Measurements from ENCODE around the gene MARCHF3. TPM values are rescaled to one million over a fixed set of nuclear protein-coding genes. Genes with fewer than 3 reads are reported as not detected.

MARCHF3 gene
- total RNA-seq, 1 experiment from 2014 or later = 0.61 TPM

DNA sequence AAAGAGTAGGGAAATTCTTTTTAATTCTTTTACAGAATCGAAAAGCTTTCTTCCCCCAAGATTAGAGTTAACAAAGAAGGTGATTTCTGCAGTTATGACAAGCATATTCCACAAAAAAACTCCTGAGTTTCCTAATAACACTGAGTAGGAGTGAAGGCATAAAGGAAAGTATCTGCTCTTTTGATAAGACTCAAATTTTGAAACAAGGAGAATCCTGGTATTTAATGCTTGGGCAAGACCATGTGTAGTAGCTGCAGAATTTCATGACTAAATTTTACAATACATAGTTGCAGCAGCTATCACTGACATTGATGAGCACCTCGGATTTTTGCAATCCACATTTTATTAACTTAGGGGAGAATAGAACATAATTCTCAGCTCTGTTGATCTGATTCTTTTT, 92.6 kb downstream of the MARCHF3 start:
- Histone ChIP-seq H3K9me3 (no peaks in the 10 kb centered on the region), H3K36me3 (ENCODE audit: control insufficient read depth, insufficient read depth, low read length) (no peaks in the 10 kb centered on the region), H3K4me3 (ENCODE audit: low read depth, low read length) (no peak overlapping the region), H3K27me3 (replicated peaks; ENCODE audit: control insufficient read depth, insufficient read depth, low read length) (no peaks in the 10 kb centered on the region; the same call in 1 of the 2 replicates), H3K4me1 (no peaks in the 10 kb centered on the region)
- Mint-ChIP-seq H3K27me3 (ENCODE audit: insufficient read depth, unreplicated experiment) (peaks cover 7% of the 10 kb centered on the region), H3K36me3 (ENCODE audit: insufficient read depth, unreplicated experiment) (no peaks in the 10 kb centered on the region), H3K9me3 (ENCODE audit: unreplicated experiment) (no peaks in the 10 kb centered on the region), H3K27ac (ENCODE audit: unreplicated experiment) (no peak overlapping the region), H3K4me3 (ENCODE audit: unreplicated experiment) (no peak overlapping the region), H3K4me1 (ENCODE audit: low read depth, unreplicated experiment) (no peaks in the 10 kb centered on the region)
- intact Hi-C loops (cut with micrococcal nuclease; ENCODE audit: unreplicated experiment) = no loop called here
- TF ChIP-seq, protein P1, sequence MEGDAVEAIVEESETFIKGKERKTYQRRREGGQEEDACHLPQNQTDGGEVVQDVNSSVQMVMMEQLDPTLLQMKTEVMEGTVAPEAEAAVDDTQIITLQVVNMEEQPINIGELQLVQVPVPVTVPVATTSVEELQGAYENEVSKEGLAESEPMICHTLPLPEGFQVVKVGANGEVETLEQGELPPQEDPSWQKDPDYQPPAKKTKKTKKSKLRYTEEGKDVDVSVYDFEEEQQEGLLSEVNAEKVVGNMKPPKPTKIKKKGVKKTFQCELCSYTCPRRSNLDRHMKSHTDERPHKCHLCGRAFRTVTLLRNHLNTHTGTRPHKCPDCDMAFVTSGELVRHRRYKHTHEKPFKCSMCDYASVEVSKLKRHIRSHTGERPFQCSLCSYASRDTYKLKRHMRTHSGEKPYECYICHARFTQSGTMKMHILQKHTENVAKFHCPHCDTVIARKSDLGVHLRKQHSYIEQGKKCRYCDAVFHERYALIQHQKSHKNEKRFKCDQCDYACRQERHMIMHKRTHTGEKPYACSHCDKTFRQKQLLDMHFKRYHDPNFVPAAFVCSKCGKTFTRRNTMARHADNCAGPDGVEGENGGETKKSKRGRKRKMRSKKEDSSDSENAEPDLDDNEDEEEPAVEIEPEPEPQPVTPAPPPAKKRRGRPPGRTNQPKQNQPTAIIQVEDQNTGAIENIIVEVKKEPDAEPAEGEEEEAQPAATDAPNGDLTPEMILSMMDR (IDR thresholded peaks at IDR 0.05; ENCODE audit: insufficient read depth in 1 of 2, low read depth in 1 of 2, low read length in 1 of 2, severe bottlenecking in 1 of 2, unreplicated experiment in 1 of 2) = no peak
- no peak for DNase-seq
- ChIA-PET CTCF (no interaction called here), POLR2A (no interaction called here)
- no TSS peak for BruUV-seq (replicated peaks)

GRCh38 chr5:126936775-126937418, 93.5 kb downstream of the MARCHF3 start:
- DNase-seq = no peak
- TF ChIP-seq, protein P1 (IDR thresholded peaks at IDR 0.05; ENCODE audit: insufficient read depth in 1 of 2, low read depth in 1 of 2, low read length in 1 of 2, severe bottlenecking in 1 of 2, unreplicated experiment in 1 of 2) = no peak
- Histone ChIP-seq H3K4me3 (ENCODE audit: low read depth, low read length) (no peak overlapping the region), H3K36me3 (ENCODE audit: control insufficient read depth, insufficient read depth, low read length) (no peaks in the 10 kb centered on the region), H3K9me3 (no peaks in the 10 kb centered on the region), H3K27me3 (replicated peaks; ENCODE audit: control insufficient read depth, insufficient read depth, low read length) (no peaks in the 10 kb centered on the region; the same call in 1 of the 2 replicates), H3K4me1 (no peaks in the 10 kb centered on the region)
- Mint-ChIP-seq H3K4me1 (ENCODE audit: low read depth, unreplicated experiment) (no peaks in the 10 kb centered on the region), H3K4me3 (ENCODE audit: unreplicated experiment) (no peak overlapping the region), H3K27me3 (ENCODE audit: insufficient read depth, unreplicated experiment) (peaks cover 6% of the 10 kb centered on the region), H3K9me3 (ENCODE audit: unreplicated experiment) (no peaks in the 10 kb centered on the region), H3K36me3 (ENCODE audit: insufficient read depth, unreplicated experiment) (no peaks in the 10 kb centered on the region), H3K27ac (ENCODE audit: unreplicated experiment) (no peak overlapping the region)
- POLR2A ChIA-PET = no interaction called here
- intact Hi-C loops (cut with micrococcal nuclease; ENCODE audit: unreplicated experiment) = no loop called here
- CTCF ChIA-PET = no interaction called here
- no TSS peak for BruUV-seq (replicated peaks)

DNA sequence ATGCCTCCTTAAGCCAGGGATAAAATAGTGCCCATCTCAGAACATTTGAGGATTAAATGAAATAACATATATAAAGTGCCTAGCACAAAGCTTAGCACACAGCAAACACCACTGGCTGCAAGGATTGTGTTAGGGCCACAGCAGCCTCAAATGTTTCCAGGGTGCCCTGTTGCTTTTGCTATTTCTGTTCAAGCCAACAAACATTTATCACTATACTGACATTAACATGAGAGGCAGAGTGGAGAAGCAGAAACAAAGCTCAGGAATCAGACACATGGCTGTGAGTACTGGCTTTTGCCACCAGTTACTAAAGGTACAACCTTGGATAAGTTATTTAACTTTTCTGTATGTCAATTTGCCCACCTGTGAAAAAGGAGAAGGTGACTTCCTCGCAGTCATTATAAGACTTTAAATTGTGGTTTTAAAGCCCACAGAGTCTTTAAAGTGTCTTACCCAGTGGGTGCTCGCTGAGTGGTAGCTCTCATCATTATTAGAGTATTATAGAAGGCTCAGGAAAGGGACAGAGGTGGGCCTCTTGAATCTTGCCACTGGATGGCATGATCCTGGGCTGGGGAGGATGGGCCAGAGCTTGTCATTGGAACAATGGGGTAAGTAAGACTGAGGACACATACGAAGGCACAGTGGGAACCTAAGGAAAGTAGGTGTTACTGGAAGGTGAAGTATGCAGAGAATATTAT, 98.2 kb downstream of the MARCHF3 start:
- H3K27me3 Mint-ChIP-seq (ENCODE audit: insufficient read depth, unreplicated experiment) = peaks cover 4% of the 10 kb centered on the region
- no peak overlapping the region for H3K4me3 Mint-ChIP-seq (ENCODE audit: unreplicated experiment)
- intact Hi-C loops (cut with micrococcal nuclease; ENCODE audit: unreplicated experiment) = no loop called here

More for the DNA sequence above, 98.2 kb downstream of the MARCHF3 start:
- Mint-ChIP-seq H3K4me1 (ENCODE audit: low read depth, unreplicated experiment) (no peaks in the 10 kb centered on the region), H3K27ac (ENCODE audit: unreplicated experiment) (no peak overlapping the region), H3K9me3 (ENCODE audit: unreplicated experiment) (no peaks in the 10 kb centered on the region), H3K36me3 (ENCODE audit: insufficient read depth, unreplicated experiment) (no peaks in the 10 kb centered on the region)
- H3K27me3 ChIP-seq (replicated peaks; ENCODE audit: control insufficient read depth, insufficient read depth, low read length) = no peaks in the 10 kb centered on the region
- H3K36me3 ChIP-seq (ENCODE audit: control insufficient read depth, insufficient read depth, low read length) = no peaks in the 10 kb centered on the region
- no peaks in the 10 kb centered on the region for H3K4me1 ChIP-seq
- ChIA-PET CTCF (no interaction called here), POLR2A (no interaction called here)
- no peak for DNase-seq
- H3K9me3 ChIP-seq = no peaks in the 10 kb centered on the region
- no TSS peak for BruUV-seq (replicated peaks)
- TF ChIP-seq, protein P1 (IDR thresholded peaks at IDR 0.05; ENCODE audit: insufficient read depth in 1 of 2, low read depth in 1 of 2, low read length in 1 of 2, severe bottlenecking in 1 of 2, unreplicated experiment in 1 of 2) = no peak
- no peak overlapping the region for H3K4me3 ChIP-seq (ENCODE audit: low read depth, low read length)
